SK-N-MC (cell line): ENCODE data around the gene MUC6.

Source experiments
- EZH2 ChIP-seq: fragments of 200-600 bp; sonication (generic); IDR thresholded peaks from one replicate; pipeline ENCODE4 v1.6.1; 2017; ENCODE audit warnings: antibody characterized with exemption
- POLR2AphosphoS5 ChIP-seq: IDR thresholded peaks from 2 replicates; pipeline ENCODE4 v1.6.1; 2012; ENCODE audit warnings: mild to moderate bottlenecking, low read depth, low read length, borderline replicate concordance

- TF ChIP-seq EZH2: no peak
- TF ChIP-seq POLR2AphosphoS5: no peak
Observed at GRCh38 chr11:980438-981357, 55.8 kb downstream of the MUC6 start.
